Stimulated activated CD8-positive, alpha-beta memory T cell treated with anti-CD3 and anti-CD28 coated beads, Interleukin-12 subunit alpha, Interleukin-12 subunit beta, amount 100 ng/mL, for 24 hours (primary cell): ENCODE results near the gene ARHGAP21.
"Not testable (repeated sequence)": the region's sequence is repeated elsewhere in the genome, so short reads cannot be mapped to it uniquely, and the experiment has no call there.

Experiments used
- DNase-seq: peaks from one replicate; pipeline ENCODE4 v3.0.0-alpha.2; 2020; ENCODE audit errors: extremely low read depth

Gene ARHGAP21

GRCh38 chr10:24625778-24626177 is 97.9 kb downstream of the ARHGAP21 start:
- DNase-seq: no peak

GRCh38 chr10:24623383-24623782 is 100.3 kb downstream of the ARHGAP21 start:
- DNase-seq: no peak

- no peak for DNase-seq
Measured at GRCh38 chr10:24622781-24623301, 100.8 kb downstream of the ARHGAP21 start.

GRCh38 chr10:24621035-24621795 is 102.5 kb downstream of the ARHGAP21 start:
- not testable (repeated sequence) for DNase-seq

GRCh38 chr10:24619994-24620310 is 103.7 kb downstream of the ARHGAP21 start:
- not testable (repeated sequence) for DNase-seq

- not testable (repeated sequence) for DNase-seq
Measured at GRCh38 chr10:24619291-24619993, 104.2 kb downstream of the ARHGAP21 start.

GRCh38 chr10:24618401-24618800 is 105.3 kb downstream of the ARHGAP21 start:
- DNase-seq: no peak

- no peak for DNase-seq
Measured at GRCh38 chr10:24617771-24618396, 105.8 kb downstream of the ARHGAP21 start.

- DNase-seq: no peak
Measured at GRCh38 chr10:24616536-24616935, 107.2 kb downstream of the ARHGAP21 start.

GRCh38 chr10:24606021-24606420 is 117.7 kb downstream of the ARHGAP21 start:
- DNase-seq: no peak

- no peak for DNase-seq
Measured at GRCh38 chr10:24605141-24605540, 118.5 kb downstream of the ARHGAP21 start.

- DNase-seq: no peak
Measured at GRCh38 chr10:24603333-24603732, 120.4 kb downstream of the ARHGAP21 start.

- no peak for DNase-seq
Measured at GRCh38 chr10:24597961-24598360, 125.7 kb downstream of the ARHGAP21 start.

GRCh38 chr10:24597426-24597825 is 126.3 kb downstream of the ARHGAP21 start:
- DNase-seq: no peak

GRCh38 chr10:24596217-24596930 is 127.3 kb downstream of the ARHGAP21 start:
- no peak for DNase-seq

- DNase-seq: no peak
Measured at GRCh38 chr10:24590697-24591457, 132.8 kb downstream of the ARHGAP21 start.

GRCh38 chr10:24589265-24589664 is 134.4 kb downstream of the ARHGAP21 start:
- no peak for DNase-seq

GRCh38 chr10:24579906-24580305 is 143.8 kb downstream of the ARHGAP21 start:
- DNase-seq: no peak

GRCh38 chr10:24579448-24579847 is 144.2 kb downstream of the ARHGAP21 start:
- DNase-seq: no peak

- no peak for DNase-seq
Measured at GRCh38 chr10:24575481-24576002, 148.1 kb downstream of the ARHGAP21 start.

GRCh38 chr10:24574578-24575155 is 149.0 kb downstream of the ARHGAP21 start:
- no peak for DNase-seq
